Measurements from ENCODE around the gene SELENOM.
"Not testable (repeated sequence)": the region's sequence is repeated elsewhere in the genome, so short reads cannot be mapped to it uniquely, and the experiment has no call there.

SELENOM gene

DNA sequence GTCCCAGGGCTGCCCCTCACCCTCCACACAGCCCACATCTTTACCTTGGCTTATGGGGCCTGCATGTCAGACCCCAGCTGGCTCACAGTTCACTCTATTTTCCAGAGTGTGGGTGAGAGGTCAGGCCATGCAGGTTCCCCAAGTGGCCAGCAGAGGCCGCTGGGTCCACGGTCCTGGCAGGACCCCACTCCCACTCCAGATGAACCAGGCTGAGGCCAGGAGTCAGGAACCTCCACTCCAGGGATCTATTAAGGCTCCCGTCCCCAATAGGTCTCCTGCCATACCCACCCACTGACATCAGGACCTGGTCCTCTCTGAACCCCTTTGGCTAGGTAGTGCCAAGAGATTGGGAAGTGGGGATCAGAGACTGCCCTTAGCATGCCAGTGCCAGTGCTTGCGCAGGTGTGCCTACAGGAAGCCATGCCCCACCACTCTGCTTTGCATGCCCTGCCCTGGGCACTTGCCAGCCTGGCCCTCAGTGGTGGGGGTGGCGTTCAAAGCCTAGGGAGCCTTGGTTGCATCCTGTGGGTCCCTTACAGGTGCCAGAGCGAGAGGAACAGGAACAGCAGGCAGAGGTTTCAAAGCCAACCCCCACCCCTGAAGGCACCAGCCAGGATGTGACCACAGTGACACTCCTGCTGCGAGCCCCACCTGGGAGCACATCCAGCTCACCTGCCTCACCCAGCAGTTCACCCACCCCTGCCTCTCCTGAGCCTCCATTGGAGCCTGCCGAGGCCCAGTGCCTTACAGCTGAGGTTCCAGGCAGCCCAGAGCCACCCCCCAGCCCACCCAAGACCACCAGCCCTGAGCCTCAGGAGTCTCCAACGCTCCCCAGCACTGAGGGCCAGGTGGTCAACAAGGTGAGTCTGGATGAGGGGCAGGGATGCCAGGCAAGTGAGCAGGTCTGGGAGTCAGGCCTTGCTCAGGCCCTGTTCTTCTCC, 17.9 kb downstream of the SELENOM start:
- peak; percentile 45 for DNase-seq

DNA sequence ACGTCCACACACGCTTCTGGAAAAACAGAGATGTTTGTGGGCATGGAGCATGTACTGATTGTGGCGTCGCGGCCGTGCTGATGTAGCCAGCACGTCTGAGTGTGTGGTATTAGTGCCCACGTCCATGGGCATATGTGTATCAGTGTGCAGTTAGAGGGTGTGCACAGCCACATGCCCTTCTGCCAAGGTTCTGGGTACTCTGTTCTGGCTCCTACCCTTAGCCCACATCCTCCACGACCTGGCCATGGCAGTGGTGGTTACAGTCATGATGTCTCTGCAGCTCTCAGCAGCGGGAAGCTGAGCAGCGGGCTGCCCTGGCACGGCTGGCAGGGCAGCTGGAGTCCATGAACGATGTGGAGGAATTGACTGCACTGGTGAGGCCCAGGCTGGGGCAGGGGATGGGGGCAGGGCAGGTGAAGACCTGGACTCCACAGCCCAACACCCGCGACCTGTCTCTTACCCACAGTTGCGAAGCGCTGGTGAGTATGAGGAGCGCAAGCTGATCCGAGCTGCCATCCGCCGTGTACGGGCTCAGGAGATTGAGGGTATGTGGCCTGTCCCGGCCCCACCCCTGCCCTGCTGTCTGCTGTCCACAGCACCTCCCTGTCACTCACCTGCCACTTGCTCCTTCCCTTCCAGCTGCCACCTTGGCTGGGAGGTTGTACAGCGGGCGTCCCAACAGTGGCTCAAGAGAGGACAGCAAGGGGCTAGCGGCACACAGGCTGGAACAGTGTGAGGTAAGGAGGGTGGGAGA, 19.0 kb downstream of the SELENOM start:
- no peak for DNase-seq

DNA sequence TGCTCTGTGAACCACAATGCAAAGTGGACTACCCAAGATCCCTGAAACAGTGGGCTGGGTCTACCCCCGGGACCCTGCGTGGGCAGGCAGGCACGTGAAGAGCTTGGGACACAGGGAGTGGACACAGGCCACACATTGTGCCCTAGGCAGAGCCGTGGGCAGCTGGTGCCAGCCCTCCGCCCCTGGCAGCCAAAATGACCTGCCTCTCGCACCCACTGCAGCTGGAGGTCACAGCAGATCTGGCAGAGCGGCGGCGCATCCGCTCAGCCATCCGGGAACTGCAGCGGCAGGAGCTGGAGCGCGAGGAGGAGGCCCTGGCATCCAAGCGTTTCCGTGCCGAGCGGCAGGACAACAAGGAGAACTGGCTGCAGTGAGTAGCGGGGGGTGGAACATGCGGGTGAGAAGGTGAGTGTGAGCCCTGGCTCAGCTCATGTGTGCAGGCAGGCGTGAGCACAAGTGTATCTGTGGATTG, 19.6 kb downstream of the SELENOM start:
- no peak for DNase-seq

DNA sequence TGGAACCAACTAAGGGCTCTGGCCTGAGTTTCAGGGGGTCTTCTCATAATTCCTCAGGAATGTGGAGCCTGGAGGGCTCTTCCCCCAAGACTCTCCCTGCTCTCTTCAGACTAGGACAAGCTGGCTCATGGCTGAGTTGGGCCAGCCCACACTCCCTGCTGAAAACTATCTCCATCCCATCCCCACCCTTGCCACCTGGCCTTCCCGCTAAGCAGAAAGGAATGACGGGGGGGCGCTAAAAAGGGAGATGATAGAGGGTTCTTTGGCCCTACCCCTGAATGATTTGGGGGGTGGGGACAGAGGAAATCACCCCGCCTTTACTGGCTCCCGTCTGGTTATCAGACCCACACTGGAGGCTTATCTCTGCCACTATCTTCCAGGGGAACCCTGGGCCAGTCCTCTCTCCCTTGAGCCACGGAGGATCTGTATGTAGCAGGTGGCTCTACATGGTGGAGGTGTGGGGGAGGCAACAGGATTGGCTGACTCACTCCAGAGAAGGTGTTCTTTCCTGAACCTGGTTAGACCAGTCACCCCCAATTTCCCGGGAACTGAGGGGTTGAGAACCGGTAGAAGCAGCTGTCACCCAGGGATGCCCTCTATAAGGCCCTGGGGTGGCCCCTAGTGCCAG, 20.6 kb downstream of the SELENOM start:
- no peak for DNase-seq

DNA sequence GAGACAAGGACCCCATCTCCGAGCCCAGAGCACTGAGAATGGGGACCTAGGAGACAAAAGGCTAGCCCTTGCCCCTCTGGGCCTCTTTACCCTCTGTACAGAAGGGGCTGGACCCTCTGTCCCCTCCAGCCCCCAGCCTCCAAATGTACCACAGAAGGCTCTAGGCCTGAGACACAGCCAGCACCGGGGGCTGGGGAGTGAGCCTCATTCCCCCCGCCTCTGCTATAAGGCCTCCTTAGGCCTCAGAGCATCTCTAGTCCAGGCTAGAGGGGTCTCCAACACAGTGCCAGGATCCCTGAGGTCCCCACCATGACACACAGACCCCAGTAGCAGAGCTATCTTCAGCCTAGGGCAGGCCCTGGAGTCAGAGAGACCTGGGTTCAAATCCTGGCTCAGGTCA, 21.4 kb downstream of the SELENOM start:
- DNase-seq = no peak

DNA sequence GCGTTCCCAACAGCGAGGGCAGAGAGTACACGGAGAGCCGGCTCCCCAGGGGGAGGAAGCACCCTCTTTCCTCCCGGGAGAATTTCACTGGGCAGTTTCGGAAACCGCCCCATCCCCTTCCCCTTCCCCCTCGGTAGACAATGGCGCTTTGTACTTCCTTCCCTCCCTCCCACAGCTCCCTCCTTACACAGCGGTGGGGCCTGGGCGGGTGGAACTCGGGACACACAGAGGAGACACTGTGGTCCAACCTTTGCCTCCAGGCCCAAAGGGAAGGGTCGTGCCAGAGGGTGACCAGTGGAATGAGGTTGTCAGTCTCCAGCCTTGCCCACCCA, 21.9 kb downstream of the SELENOM start:
- DNase-seq = no peak

DNA sequence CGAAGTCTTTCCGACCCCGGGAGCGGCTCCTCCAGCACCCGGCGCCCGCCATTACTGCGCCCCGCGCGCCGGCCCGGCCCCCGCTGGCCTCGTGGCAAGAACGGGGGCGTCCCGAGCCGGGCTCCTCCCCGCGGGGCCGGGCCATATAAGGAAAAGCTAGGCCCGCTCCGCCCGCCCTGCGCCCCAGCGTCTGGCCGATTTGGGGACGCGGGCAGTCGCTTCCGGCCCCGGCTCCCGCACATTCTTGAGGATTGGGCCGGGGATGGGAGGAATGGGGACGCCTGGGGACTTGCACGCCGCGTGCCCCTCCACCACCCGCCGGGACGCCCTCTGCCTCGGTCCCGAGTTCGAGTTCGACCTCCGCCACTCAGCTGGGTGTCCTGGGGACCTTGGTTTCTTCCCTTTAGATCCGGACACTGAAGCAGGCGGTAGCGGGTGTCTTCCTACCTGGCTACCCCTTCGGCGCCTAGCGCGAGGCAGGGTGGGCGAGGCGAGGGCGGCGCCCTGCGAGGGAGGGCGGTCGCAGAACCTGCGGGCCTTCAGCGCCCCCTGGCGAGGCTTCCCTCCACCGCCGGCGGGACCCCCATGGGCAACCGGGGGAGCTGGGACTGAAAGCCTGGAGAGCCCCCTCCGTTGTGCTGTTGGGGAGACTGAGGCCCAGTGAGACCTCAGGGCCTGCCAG, 22.4 kb downstream of the SELENOM start:
- peak; percentile 92 for DNase-seq

DNA sequence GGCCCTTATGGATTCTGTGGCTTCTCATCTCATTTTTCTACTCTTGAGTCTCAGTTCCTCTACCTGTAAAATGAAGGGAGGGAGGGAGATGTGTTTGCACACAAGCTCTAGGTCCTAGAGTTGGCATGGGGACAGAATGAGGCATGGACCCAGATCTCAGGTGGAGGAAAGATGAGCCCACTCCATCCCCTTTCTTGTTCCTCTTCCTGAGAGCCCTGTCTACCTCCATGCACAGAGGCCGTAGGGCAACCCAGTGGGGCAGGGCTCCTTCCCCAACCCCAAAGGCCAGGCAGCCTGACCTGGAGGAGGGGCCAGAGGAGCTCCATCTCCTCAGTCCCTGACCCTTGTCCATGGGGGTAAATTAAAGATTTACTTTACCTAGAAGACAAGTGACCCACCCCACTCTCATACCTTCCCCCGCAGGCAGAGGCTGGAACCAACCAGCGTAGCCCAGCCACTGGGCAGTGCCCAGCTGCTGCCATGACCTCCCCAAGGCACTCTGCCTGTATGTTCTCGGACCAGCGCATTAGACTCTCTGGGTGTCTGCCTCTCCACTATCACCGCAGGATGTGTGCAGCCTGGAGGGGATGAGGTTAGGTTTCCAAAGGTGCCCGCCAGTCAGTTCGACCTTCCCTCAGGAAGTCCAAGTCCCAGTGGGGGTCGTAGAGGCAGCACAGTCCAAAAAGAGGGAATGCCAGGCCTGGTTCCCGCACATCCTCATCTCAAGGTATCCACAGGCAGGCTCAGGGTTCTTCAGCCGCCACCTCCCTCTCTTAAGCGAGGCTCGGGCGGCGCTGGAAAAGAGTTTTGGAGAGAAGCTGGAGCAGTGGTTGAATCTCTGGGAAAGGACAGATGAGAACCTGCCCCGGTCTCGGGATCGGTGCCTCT, 23.2 kb downstream of the SELENOM start:
- peak; percentile 36 for DNase-seq

DNA sequence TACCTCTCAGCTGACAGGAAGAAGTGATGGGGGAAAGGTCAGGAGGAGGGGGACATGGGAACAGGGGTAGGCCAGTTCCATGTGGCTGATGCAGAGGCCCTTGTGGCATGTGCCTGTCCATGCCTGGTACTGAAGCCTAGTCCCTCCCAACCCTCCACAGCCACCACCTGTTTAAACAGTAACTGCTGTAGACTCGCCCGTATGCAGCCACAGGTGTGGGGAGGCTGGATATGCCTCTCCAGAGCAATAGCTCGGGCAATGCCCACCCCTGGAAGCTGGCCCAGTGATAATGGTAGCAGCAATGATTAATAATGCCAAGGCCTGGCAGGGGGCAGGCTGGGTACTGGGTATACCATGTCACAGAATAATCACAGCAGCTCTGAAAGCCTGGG, 24.0 kb downstream of the SELENOM start:
- DNase-seq = no peak

DNA sequence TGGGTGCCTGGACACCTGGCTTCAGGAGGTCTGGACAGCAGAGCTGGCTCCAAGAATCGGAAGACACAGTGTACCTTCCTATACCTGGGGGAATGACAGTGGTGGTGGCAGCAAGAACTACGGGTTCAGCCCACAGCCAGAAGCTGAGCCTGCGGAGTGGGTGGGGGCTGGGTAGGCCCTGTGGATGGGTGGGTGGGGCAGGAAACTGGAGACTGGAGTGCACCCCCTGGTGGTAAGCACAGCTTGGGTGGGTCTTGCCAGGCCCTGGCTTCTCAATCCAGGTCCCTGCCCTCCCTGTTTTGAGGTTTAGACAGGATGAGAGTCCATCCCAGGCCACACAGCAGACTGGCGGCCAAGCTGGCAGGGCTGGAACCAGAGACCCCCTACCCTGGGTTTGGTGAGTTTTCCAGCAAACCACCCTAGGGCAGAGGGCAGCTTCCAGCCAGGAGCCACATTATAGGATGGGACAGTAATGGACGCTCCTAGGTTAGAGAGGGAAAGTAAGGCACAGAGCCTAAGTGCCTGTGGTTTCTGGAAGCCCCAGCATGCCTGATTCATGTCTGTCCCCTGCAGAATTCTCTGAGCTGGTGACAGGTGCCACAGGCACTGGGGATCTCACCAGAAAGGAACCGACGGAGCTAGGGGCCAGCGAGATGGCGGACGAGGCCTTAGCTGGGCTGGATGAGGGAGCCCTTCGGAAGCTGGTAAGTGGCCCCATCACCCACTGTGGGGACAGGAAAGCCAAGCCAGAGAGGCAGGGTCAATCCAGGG, 24.6 kb downstream of the SELENOM start:
- peak; percentile 87 for DNase-seq

DNA sequence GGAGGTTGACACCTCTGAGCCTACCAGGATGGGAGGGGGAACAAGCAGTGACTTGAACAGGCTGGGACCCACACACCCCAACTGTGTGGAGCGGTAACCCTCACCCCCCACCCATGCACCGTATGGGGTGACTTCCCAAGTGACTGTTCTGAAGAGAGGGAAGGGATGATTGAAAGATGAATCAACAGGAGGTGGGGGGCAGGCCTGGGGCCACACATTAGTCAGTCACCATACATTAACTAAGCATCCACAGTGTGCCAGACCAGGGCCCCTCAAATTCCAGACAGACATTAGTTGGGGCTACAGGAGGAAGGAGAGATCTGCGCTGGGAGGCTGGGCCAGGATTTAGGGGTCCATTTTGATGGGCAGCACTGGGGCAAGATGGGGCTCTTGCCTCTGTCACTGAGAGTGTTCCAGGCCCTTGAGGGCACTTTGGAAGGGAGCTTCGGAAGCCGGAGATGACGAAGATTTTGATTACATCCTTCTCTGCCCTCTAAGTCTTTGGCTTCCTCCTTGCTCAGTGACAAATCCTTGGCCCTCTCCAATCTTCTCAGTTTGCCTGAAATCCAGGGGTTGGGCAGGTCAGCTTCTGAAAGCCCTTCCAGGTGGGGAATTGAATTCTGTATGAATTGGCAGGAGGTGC, 25.3 kb downstream of the SELENOM start:
- DNase-seq = peak; percentile 44

DNA sequence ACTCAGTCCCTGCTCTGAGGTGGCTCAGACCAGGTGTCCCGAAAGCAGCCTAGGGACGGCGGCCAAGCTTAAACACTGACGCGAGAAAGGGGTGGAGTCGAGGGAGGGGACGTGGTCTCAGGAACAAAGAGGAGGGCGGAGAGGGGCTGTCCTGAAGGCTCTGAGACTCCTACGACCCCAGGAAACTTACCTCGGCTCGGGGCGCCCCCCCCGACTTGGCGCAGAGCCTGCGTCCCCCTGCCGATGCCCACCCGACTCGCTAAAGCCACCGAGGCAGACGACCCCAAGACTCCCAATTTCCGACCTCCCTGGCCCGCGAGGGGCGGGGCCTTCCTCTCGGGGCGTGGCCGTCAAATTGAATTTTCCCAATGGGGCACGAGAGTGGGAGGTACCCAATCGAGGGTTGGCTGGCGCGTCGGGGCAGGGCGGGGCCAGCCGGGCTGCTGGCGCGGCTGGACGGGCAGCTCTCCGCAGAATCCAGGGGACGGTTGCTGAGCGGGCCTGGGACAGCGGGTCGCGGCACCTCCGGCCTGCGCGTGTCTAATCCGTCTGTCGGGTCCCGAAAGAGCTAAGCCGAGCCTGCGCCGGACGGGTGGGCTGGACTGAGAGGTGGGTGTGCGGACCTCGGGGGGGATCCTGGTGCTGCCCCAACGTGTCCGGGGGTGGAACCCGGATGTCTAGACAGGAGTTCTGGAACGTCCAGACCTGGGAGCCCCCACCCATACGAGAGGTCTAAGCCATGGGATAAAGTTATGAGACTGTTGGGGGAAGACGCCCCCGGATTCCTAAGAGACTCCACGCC, 26.3 kb downstream of the SELENOM start, which contains the start of gene SMTN:
SMTN (plus strand) TSS at position 471 of the 802 bp plus-strand sequence. CDS start 1,941 bp downstream, outside the sequence.
- DNase-seq = peak; percentile 93

DNA sequence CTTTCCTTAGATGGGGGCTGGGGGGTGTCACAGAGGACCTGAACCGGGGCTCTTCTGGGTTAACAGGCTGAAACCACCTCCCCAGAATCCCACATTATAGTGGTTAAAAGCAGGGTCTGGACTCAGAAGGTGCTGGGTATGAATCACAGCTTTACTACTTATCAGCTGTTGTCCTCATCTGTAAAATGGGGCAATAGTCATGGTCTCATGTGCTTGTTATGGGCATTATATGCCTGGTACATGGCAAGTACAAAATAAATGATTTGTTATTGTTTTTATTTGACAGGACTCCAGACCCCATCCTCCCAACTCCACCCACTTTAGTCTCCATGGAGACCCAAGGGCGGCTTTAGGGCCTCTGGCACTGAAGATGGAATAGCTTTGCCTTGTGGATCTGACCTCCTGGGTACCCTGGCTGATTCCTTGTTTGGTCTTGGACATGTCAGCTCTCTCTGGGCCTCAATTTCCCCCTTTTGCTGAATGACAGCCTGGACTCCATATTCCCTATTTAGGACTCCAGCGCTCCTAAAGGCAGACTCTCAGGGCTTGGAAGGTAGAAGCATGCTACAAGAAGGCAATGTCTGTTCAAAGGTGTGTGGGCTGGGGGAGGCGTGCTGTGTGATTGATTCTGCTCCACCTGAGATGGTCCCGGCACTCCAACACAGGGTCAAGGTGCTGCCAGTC, 27.1 kb downstream of the SELENOM start:
- no peak for DNase-seq

DNA sequence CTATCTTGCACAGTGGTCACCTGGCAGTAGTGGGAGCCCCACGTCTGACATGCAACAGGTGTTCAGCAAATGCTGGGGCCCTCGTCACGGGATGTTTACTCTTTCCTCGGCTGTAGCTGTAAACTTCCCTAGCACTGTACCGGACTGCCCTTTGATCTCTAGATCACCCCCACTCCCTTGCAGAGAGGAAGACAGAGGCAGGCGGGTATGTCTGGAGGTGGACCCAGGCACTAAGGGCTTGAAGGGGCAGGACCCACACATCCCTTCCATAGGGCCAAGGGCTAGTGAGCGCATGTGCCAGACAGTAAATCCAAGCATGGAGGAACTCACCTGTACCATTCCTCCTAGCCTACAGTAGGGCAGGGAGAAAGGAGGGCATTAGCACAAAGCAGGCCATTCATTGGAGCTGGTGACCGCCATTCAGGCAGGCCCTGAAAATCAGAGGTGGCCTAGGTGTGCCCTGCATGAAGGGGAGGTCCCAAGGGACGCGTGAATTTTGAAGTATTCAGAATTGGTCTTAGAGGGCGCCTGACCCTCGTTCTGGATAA, 28.2 kb downstream of the SELENOM start:
- DNase-seq = no peak

DNA sequence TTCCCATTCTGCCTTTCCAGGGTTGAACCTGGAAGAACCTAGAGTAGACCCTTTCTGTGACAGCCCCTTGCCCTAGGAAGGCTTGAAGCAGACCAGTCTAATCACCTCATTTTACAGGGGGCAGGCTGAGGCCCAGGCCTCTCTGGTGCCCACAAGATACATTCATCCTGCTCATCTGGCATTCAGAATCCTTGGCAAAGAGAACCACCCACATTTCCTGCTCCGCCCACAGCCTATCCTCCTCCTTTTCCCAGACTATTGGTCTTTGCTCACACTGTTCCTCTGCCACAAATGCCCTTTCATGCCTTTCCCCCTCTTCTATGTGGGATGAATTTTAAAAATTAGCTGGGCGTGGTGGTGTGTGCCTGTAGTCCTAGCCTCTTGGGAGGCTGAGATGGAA, 29.0 kb downstream of the SELENOM start:
- not testable (repeated sequence) for DNase-seq

DNA sequence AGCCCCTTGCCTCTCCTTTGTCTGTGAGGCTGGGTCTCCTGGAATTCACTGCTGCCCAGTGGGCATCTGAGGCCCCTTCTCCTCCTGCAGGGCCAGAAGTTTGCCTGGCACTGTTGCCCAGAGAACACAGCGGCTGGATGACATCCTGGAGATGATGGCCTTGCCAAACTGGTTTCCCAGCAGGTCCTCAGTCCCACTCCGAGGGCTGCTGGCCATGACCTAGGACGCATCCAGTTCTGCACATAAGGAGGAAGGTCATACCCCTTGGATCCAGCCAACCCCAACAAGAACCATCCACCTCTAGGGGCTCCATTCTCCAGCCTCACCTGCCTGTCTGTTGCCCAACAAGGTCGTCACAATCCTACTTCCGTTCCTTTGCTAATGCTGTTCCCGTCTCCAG, 29.7 kb downstream of the SELENOM start:
- DNase-seq = no peak

DNA sequence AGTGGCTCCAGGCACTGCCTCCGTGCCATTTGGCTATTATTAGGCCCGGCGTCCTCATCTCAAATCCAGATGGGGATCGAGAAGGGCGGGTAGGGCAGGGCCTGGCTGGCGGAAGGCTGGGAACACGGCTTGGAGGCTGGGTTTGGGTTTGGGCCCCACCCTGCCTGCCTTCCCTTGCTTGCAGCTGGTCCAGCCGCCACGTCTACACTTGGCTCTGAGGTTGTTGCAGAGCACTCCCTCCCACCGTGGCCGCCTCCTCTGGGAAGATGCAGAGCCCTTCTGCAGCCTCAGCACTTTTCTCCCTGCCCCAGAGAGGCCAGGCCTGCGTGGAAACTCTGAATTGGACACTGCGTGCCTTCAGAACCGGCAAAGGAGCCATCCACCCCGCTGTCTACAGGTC, 31.4 kb downstream of the SELENOM start:
- DNase-seq = no peak

DNA sequence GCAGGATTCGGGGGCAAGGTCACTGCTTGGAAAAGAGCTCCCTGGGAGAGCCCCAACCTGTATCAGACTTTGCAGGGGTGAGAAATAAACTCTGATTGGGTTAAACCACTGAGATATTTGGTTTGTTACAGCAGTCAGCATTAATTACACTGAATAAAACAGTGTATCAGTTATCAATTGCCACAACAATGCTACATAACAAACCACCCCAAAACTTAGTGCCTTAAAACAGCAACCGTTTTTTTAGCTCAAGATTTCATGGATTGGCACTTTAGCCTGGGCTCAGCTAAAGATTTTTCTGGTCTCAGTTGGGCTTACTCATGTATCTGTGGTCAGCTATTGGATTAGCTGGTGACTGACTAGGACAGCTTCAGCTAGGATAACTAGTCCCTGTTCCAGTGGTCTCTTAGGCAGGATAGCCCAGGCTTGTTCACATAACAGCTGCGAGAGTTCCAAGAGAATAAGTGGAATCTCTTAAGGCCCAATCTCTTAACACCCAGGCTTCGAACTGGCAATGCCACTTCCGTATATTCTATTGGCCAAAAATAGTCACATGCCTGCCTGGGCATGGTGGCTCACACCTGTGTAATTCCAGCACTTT, 33.7 kb downstream of the SELENOM start:
- not testable (repeated sequence) for DNase-seq

Measured in activated CD4-positive, alpha-beta T cell treated with anti-CD3 and anti-CD28 coated beads for 48 hours (primary cell).